Measurements from ENCODE around the gene TSPAN4. TPM values are rescaled to one million over a fixed set of nuclear protein-coding genes. Genes with fewer than 3 reads are reported as not detected.
A peak's percentile ranks its signal among the peaks of the same experiment; 100 is the strongest.

TSPAN4 gene
- total and polyA plus RNA-seq, 2 donors (not counting 1 experiment from before 2014, with no cell fraction given): 2.9 to 7.4 TPM

GRCh38 chr11:801097-801780 lies 41.4 kb upstream of the TSPAN4 start:
- Mint-ChIP-seq H3K9me3 (ENCODE audit: insufficient read depth) (no peaks in the 10 kb centered on the region), H3K4me1 (peaks cover 19% of the 10 kb centered on the region), H3K4me3 (no peak overlapping the region), H3K27me3 (no peaks in the 10 kb centered on the region), H3K27ac (no peak overlapping the region)
- Histone ChIP-seq H3K79me2 (ENCODE audit: control insufficient read depth, insufficient read depth, low read length) (peaks cover 67% of the 10 kb centered on the region), H2AFZ (ENCODE audit: insufficient read depth, low read depth, low read length, poor library complexity, severe bottlenecking) (no peak overlapping the region), H3K4me3 (ENCODE audit: control extremely low read depth in 1 of 5, extremely low read depth in 1 of 5, insufficient read depth in 1 of 5, low read depth in 2 of 5, low read length in 4 of 5) (no peak overlapping the region), H3K27ac (ENCODE audit: low read length in 2 of 2) (no peak overlapping the region), H3K4me2 (replicated peaks; ENCODE audit: low read depth, low read length, poor library complexity, severe bottlenecking) (no peak overlapping the region), H3K27me3 (replicated peaks in 1 of 4; ENCODE audit: control extremely low read depth in 1 of 4, control insufficient read depth in 3 of 4, insufficient read depth in 4 of 4, low read length in 3 of 4) (no peaks in the 10 kb centered on the region), H4K20me1 (ENCODE audit: control insufficient read depth, insufficient read depth, low read length, poor library complexity, severe bottlenecking) (peaks cover 54% of the 10 kb centered on the region), H3K4me1 (ENCODE audit: control insufficient read depth in 2 of 2, insufficient read depth in 2 of 2, low read length in 2 of 2) (peaks cover 19 to 42% of the 10 kb centered on the region in 2 donors), H3K36me3 (replicated peaks in 1 of 2; ENCODE audit: control extremely low read depth in 1 of 2, control insufficient read depth in 1 of 2, extremely low read depth in 1 of 2, insufficient read depth in 2 of 2, low read length in 1 of 2) (peaks cover 0 to 9% of the 10 kb centered on the region in 2 experiments), H3K9ac (ENCODE audit: low read length) (no peak overlapping the region), H3K9me3 (ENCODE audit: control extremely low read depth in 1 of 3, control insufficient read depth in 2 of 3, insufficient read depth in 1 of 3, low read length in 2 of 3) (no peaks in the 10 kb centered on the region)
- no peak for DNase-seq
- no peak for ATAC-seq (ENCODE audit: low read depth)
- WGBS (ENCODE audit: insufficient coverage): 92% methylated on average over 18 of the region's 20 CpGs
- POLR2A ChIA-PET: interaction anchor here (0.6 kb wide), 2 partner anchors 23 to 35 kb away, joined by 5 to 6 read pairs; no protein-coding TSS in a partner anchor
- intact Hi-C loops (cut with micrococcal nuclease): no loop called here
- TF ChIP-seq EZH2 (IDR thresholded peaks at IDR 0.05; ENCODE audit: borderline replicate concordance, insufficient read depth, low read depth, low read length, poor library complexity, severe bottlenecking) (no peak), CTCF (IDR thresholded peaks at IDR 0.05) (no peak)
- CTCF ChIA-PET: no interaction called here

- peaks cover 46% of the 10 kb centered on the region for H4K20me1 ChIP-seq (ENCODE audit: control insufficient read depth, insufficient read depth, low read length, poor library complexity, severe bottlenecking)
- no peak overlapping the region for H2AFZ ChIP-seq (ENCODE audit: insufficient read depth, low read depth, low read length, poor library complexity, severe bottlenecking)
- H3K4me3 ChIP-seq (ENCODE audit: control extremely low read depth in 1 of 5, extremely low read depth in 1 of 5, insufficient read depth in 1 of 5, low read depth in 2 of 5, low read length in 4 of 5): no peak overlapping the region
- intact Hi-C loops (cut with micrococcal nuclease): no loop called here
- ChIA-PET CTCF (interaction anchor here (1.1 kb wide), 1 partner anchor 80 kb away, joined by 3 read pairs; no protein-coding TSS in a partner anchor), POLR2A (interaction anchor here (0.5 kb wide), 1 partner anchor 61 kb away, joined by 4 read pairs; no protein-coding TSS in a partner anchor)
- no peak for DNase-seq
- TF ChIP-seq EZH2 (IDR thresholded peaks at IDR 0.05; ENCODE audit: borderline replicate concordance, insufficient read depth, low read depth, low read length, poor library complexity, severe bottlenecking) (no peak), CTCF (IDR thresholded peaks at IDR 0.05) (no peak)
- Mint-ChIP-seq H3K4me1 (peaks cover 12% of the 10 kb centered on the region), H3K27me3 (no peaks in the 10 kb centered on the region), H3K9me3 (ENCODE audit: insufficient read depth) (no peaks in the 10 kb centered on the region), H3K27ac (no peak overlapping the region), H3K4me3 (peak overlapping the region; percentile 7)
- no peaks in the 10 kb centered on the region for H3K9me3 ChIP-seq (ENCODE audit: control extremely low read depth in 1 of 3, control insufficient read depth in 2 of 3, insufficient read depth in 1 of 3, low read length in 2 of 3)
- peaks cover 0 to 9% of the 10 kb centered on the region in 2 experiments for H3K36me3 ChIP-seq (replicated peaks in 1 of 2; ENCODE audit: control extremely low read depth in 1 of 2, control insufficient read depth in 1 of 2, extremely low read depth in 1 of 2, insufficient read depth in 2 of 2, low read length in 1 of 2)
- ATAC-seq (ENCODE audit: low read depth): no peak
- 97% methylated on average over 21 of the region's 21 CpGs for WGBS (ENCODE audit: insufficient coverage)
- peaks cover 59% of the 10 kb centered on the region for H3K79me2 ChIP-seq (ENCODE audit: control insufficient read depth, insufficient read depth, low read length)
- H3K27me3 ChIP-seq (replicated peaks in 1 of 4; ENCODE audit: control extremely low read depth in 1 of 4, control insufficient read depth in 3 of 4, insufficient read depth in 4 of 4, low read length in 3 of 4): no peaks in the 10 kb centered on the region
- H3K9ac ChIP-seq (ENCODE audit: low read length): no peak overlapping the region
- H3K27ac ChIP-seq (ENCODE audit: low read length in 2 of 2): no peak overlapping the region
- peaks cover 10 to 33% of the 10 kb centered on the region in 2 donors for H3K4me1 ChIP-seq (ENCODE audit: control insufficient read depth in 2 of 2, insufficient read depth in 2 of 2, low read length in 2 of 2)
- H3K4me2 ChIP-seq (replicated peaks; ENCODE audit: low read depth, low read length, poor library complexity, severe bottlenecking): no peak overlapping the region
These were observed 40.5 kb upstream of the TSPAN4 start for GRCh38 chr11:802018-802617.
